ENCODE data around the gene NT5C2. TPM values are rescaled to one million over a fixed set of nuclear protein-coding genes. Genes with fewer than 3 reads are reported as not detected.
"Not testable (repeated sequence)": the region's sequence is repeated elsewhere in the genome, so short reads cannot be mapped to it uniquely, and the experiment has no call there.

The NT5C2 gene
- total RNA-seq, 1 experiment from 2014 or later = 52.2 TPM

- ChIA-PET CTCF (interaction anchor here (0.8 to 1.4 kb wide), 6 partner anchors 16 to 277 kb away, joined by 3 to 4 read pairs (median 3); partner anchors contain the start of gene CNNM2), POLR2A (interaction anchor here (0.8 to 4.6 kb wide), 10 partner anchors 9 to 140 kb away, joined by 3 to 49 read pairs (median 18); no protein-coding TSS in a partner anchor)
- H3K4me3 Mint-ChIP-seq (ENCODE audit: unreplicated experiment) = peak overlapping the region; percentile 98
- TF ChIP-seq CTCF (IDR thresholded peaks at IDR 0.05; ENCODE audit: unreplicated experiment) = no peak
- no peaks in the 10 kb centered on the region for H3K27me3 Mint-ChIP-seq (ENCODE audit: insufficient read depth, unreplicated experiment)
- intact Hi-C loops (cut with micrococcal nuclease) = loop anchor here (5.0 kb wide), 1 partner anchor 48 kb away; no protein-coding TSS in a partner anchor
- DNase-seq (ENCODE audit: unreplicated experiment) = peak; percentile 77
- H3K27ac Mint-ChIP-seq (ENCODE audit: low read depth, unreplicated experiment) = peak overlapping the region; percentile 71
- H3K36me3 Mint-ChIP-seq (ENCODE audit: insufficient read depth, unreplicated experiment) = peaks cover 5% of the 10 kb centered on the region
- no peaks in the 10 kb centered on the region for H3K9me3 Mint-ChIP-seq (ENCODE audit: unreplicated experiment)
- peaks cover 32% of the 10 kb centered on the region for H3K4me1 Mint-ChIP-seq (ENCODE audit: insufficient read depth, unreplicated experiment)
- BruUV-seq (replicated peaks) = TSS peak; percentile 47
Measured at GRCh38 chr10:103193820-103194529, 903 bp upstream of the NT5C2 start.

DNA sequence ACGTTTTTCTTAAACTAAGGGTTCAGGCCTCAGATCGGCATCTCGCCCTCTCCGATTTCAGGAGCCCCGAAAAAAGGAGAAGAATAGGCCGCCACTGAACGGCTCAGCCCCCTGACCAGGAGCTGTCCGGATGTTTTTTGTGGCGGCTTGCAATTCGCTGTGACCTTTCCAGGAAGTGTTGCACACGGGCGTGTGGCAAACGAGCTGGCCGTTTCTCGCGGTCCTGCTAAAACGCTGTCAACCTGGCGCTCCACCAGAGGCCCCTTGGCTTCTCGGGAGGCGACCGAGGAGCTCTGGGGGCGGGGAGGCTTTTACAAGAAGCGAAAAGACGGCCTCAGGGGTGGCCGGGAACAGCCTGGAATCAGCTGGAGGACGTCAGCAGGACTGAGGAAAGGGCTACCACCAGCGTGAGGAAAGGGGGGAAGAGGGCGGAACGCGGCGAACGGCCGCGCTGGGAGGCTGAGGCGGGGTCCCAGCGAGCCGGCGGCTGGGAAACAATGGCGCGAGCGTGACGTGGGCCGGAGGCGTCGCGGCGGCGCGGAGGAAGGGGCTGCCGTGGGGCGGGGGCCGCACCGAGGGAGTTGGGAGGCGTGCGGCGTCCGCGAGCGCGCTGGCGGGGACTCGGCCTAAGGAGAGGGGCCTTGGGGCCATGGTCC, 493 bp downstream of the NT5C2 start:
- Mint-ChIP-seq H3K36me3 (ENCODE audit: insufficient read depth, unreplicated experiment) (peaks cover 5% of the 10 kb centered on the region), H3K9me3 (ENCODE audit: unreplicated experiment) (no peaks in the 10 kb centered on the region), H3K27ac (ENCODE audit: low read depth, unreplicated experiment) (peak overlapping the region; percentile 94), H3K4me3 (ENCODE audit: unreplicated experiment) (peak overlapping the region; percentile 98), H3K27me3 (ENCODE audit: insufficient read depth, unreplicated experiment) (no peaks in the 10 kb centered on the region), H3K4me1 (ENCODE audit: insufficient read depth, unreplicated experiment) (peaks cover 38% of the 10 kb centered on the region)
- peak; percentile 76 for DNase-seq (ENCODE audit: unreplicated experiment)
- ChIA-PET CTCF (interaction anchor here (0.6 to 1.3 kb wide), 5 partner anchors 142 to 1919 kb away, joined by 3 read pairs; no protein-coding TSS in a partner anchor), POLR2A (interaction anchor here (0.6 to 4.6 kb wide), 33 partner anchors 9 to 413 kb away, joined by 3 to 49 read pairs (median 5); partner anchors contain the start of genes ATP5MK, CNNM2, PCGF6 and PDCD11)
- TF ChIP-seq CTCF (IDR thresholded peaks at IDR 0.05; ENCODE audit: unreplicated experiment) = no peak
- BruUV-seq (replicated peaks) = no TSS peak
- intact Hi-C loops (cut with micrococcal nuclease) = loop anchor here (5.0 kb wide), 1 partner anchor 50 kb away; no protein-coding TSS in a partner anchor

GRCh38 chr10:103192089-103192450, 1.0 kb downstream of the NT5C2 start:
- TSS peak; percentile 66 for BruUV-seq (replicated peaks)
- peaks cover 38% of the 10 kb centered on the region for H3K4me1 Mint-ChIP-seq (ENCODE audit: insufficient read depth, unreplicated experiment)
- CTCF ChIA-PET = interaction anchor here (0.6 to 1.3 kb wide), 8 partner anchors 34 to 1918 kb away, joined by 3 to 4 read pairs (median 3); partner anchors contain the start of gene RPEL1

GRCh38 chr10:103191198-103191597, 1.9 kb downstream of the NT5C2 start:
- not testable (repeated sequence) for H3K27me3 Mint-ChIP-seq (ENCODE audit: insufficient read depth, unreplicated experiment); H3K27ac Mint-ChIP-seq (ENCODE audit: low read depth, unreplicated experiment); DNase-seq (ENCODE audit: unreplicated experiment); H3K9me3 Mint-ChIP-seq (ENCODE audit: unreplicated experiment); BruUV-seq (replicated peaks); H3K36me3 Mint-ChIP-seq (ENCODE audit: insufficient read depth, unreplicated experiment)
- Mint-ChIP-seq H3K4me3 (ENCODE audit: unreplicated experiment) (peak overlapping the region; percentile 98), H3K4me1 (ENCODE audit: insufficient read depth, unreplicated experiment) (peaks cover 38% of the 10 kb centered on the region)
- CTCF ChIA-PET = interaction anchor here (0.7 to 1.3 kb wide), 4 partner anchors 33 to 404 kb away, joined by 3 to 4 read pairs (median 4); partner anchors contain the start of gene RPEL1
- intact Hi-C loops (cut with micrococcal nuclease) = loop anchor here (5.0 kb wide), 1 partner anchor 51 kb away; no protein-coding TSS in a partner anchor
- POLR2A ChIA-PET = interaction anchor here (0.9 to 4.6 kb wide), 18 partner anchors 7 to 274 kb away, joined by 3 to 49 read pairs (median 10); partner anchors contain the start of genes CNNM2 and PCGF6

More at GRCh38 chr10:103192089-103192450, 1.0 kb downstream of the NT5C2 start:
- intact Hi-C loops (cut with micrococcal nuclease) = loop anchor here (5.0 kb wide), 1 partner anchor 50 kb away; no protein-coding TSS in a partner anchor
- Mint-ChIP-seq H3K4me3 (ENCODE audit: unreplicated experiment) (peak overlapping the region; percentile 98), H3K36me3 (ENCODE audit: insufficient read depth, unreplicated experiment) (peaks cover 5% of the 10 kb centered on the region), H3K9me3 (ENCODE audit: unreplicated experiment) (no peaks in the 10 kb centered on the region), H3K27me3 (ENCODE audit: insufficient read depth, unreplicated experiment) (no peaks in the 10 kb centered on the region), H3K27ac (ENCODE audit: low read depth, unreplicated experiment) (peak overlapping the region; percentile 94)
- no peak for DNase-seq (ENCODE audit: unreplicated experiment)
- POLR2A ChIA-PET = interaction anchor here (0.6 to 4.6 kb wide), 32 partner anchors 8 to 412 kb away, joined by 3 to 49 read pairs (median 6); partner anchors contain the start of genes ATP5MK, CNNM2, PCGF6 and PDCD11
- no peak for TF ChIP-seq CTCF (IDR thresholded peaks at IDR 0.05; ENCODE audit: unreplicated experiment)
